GM12872 (cell line): ENCODE data around the gene ACVR1C.

Source experiments
- TF ChIP-seq, protein P1 (sequence below): IDR thresholded peaks from 3 replicates; pipeline ENCODE4 v1.5.1; 2011; ENCODE audit warnings: low read depth, mild to moderate bottlenecking, low read length, moderate library complexity; ENCODE audit not compliant: insufficient read depth

Gene ACVR1C

DNA sequence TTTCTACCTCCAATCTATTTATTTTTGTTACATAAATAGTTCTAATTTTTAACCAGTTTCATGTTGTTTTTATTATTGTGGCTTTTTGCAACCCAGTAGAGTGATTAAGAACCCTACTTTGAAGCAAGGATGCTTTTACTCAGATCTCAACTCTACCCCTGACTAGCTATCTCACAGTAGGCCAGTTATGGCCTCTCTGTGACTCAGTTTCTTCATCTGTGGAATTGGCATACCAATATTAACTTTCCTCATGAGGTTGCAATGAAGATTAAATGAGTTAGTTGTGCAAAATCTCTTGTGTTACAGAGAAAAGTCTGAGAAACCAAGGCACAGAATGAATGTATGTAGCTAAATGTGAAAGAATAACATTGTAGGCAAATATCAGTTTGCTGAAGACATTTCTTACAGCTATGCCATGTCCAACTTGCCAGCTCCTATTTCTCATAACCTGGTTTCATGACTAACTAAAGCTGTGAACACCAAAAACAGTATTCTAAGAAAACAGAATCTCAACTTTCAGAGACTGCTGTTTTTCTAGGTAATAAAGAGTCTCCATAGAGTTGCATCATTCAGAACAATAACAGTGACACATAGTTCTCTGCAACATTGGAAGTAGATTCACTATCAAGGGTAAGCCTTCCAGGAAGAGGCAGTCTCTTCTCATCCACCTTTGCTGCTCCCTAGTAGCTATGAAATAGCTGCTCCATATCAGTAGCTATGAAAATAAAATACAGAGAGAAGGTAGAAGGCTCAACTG is 151.5 kb downstream of the ACVR1C start:
- TF ChIP-seq, protein P1, sequence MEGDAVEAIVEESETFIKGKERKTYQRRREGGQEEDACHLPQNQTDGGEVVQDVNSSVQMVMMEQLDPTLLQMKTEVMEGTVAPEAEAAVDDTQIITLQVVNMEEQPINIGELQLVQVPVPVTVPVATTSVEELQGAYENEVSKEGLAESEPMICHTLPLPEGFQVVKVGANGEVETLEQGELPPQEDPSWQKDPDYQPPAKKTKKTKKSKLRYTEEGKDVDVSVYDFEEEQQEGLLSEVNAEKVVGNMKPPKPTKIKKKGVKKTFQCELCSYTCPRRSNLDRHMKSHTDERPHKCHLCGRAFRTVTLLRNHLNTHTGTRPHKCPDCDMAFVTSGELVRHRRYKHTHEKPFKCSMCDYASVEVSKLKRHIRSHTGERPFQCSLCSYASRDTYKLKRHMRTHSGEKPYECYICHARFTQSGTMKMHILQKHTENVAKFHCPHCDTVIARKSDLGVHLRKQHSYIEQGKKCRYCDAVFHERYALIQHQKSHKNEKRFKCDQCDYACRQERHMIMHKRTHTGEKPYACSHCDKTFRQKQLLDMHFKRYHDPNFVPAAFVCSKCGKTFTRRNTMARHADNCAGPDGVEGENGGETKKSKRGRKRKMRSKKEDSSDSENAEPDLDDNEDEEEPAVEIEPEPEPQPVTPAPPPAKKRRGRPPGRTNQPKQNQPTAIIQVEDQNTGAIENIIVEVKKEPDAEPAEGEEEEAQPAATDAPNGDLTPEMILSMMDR: no peak
